Measurements from ENCODE around the gene ARPC3. TPM values are rescaled to one million over a fixed set of nuclear protein-coding genes. Genes with fewer than 3 reads are reported as not detected.

The ARPC3 gene
- total and polyA plus RNA-seq, 9 of the 15 experiments (the other 6 are each of a cell fraction or from before 2014, with no cell fraction given): 74.2 to 575 (median 345) TPM

DNA sequence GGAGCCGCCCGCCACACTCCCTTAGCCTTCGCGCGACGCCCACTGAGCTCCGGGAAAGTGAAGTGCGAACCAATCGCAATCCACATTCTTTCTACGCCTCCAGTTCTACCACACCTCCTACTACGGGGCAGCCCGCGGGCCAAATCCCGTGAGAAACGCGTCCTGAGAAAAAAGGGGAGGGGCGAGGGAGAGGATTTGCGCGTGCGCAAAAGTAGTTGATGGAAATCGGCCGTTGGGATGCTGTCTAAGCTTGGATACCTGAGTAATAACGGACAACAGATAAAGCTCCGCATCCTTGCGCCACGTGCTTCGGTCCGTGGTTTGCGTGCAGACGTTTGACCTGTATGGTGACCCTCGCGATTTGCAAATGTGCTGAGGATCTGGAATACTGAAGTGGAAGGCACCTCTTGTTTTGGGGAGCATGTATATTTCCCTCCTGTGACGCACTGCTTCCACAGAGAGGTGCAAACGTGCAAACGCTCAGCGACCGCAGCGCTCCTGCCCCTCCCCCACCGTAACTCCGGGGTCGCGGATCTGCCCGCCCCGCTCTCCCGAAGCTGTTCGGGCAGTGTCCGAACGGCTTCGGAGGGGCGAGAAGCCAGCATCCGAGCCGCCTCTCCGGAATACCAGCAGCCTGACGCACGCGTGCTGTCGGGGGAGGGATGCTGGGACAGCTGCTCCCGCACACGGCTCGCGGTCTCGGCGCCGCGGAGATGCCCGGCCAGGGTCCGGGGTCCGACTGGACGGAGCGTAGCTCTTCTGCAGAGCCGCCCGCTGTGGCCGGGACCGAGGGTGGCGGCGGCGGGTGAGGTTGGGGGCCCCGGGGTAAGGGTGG, 18.3 kb upstream of the ARPC3 start, which contains the start of the genes FAM216A and GPN3 (continued):
- TF ChIP-seq, protein P1, sequence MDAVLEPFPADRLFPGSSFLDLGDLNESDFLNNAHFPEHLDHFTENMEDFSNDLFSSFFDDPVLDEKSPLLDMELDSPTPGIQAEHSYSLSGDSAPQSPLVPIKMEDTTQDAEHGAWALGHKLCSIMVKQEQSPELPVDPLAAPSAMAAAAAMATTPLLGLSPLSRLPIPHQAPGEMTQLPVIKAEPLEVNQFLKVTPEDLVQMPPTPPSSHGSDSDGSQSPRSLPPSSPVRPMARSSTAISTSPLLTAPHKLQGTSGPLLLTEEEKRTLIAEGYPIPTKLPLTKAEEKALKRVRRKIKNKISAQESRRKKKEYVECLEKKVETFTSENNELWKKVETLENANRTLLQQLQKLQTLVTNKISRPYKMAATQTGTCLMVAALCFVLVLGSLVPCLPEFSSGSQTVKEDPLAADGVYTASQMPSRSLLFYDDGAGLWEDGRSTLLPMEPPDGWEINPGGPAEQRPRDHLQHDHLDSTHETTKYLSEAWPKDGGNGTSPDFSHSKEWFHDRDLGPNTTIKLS (IDR thresholded peaks at IDR 0.05; ENCODE audit: borderline replicate concordance, low read depth): peak; percentile 21; the same call in 1 of the 2 replicates
- TF ChIP-seq TAF15 (IDR thresholded peaks at IDR 0.05; ENCODE audit: low read depth, low read length): no peak
- peak; percentile 50 for TF ChIP-seq SMAD1 (IDR thresholded peaks at IDR 0.05; ENCODE audit: low read depth, low read length, partially characterized antibody)
- 0 out of 2 replicates have a peak, but pooled peaks have one; percentile 24 for TF ChIP-seq CBFA2T3 (IDR thresholded peaks at IDR 0.05)
- TF ChIP-seq RHOXF2B (CRISPR knock-in tag; conservative IDR thresholded peaks at IDR 0.05): no peak
- peak; percentile 89 for TF ChIP-seq LEF1 (IDR thresholded peaks at IDR 0.05)
- peak; percentile 98 for TF ChIP-seq MYC (IDR thresholded peaks at IDR 0.05; ENCODE audit: low read depth, low read length)
- TF ChIP-seq MYC (CRISPR knock-in tag; IDR thresholded peaks at IDR 0.05; ENCODE audit: borderline replicate concordance, low read depth): peak; percentile 84; the same call in 1 of the 2 replicates
- TF ChIP-seq RBM14 (IDR thresholded peaks at IDR 0.05; ENCODE audit: borderline replicate concordance, insufficient read depth, low read depth, low read length): peak; percentile 92; the same call in 1 of the 2 replicates
- no peak for TF ChIP-seq HNRNPH1 (optimal IDR thresholded peaks at IDR 0.05; ENCODE audit: low read depth, low read length)
- no peak for TF ChIP-seq SMAD3 (CRISPR knock-in tag; conservative IDR thresholded peaks at IDR 0.05)
- TF ChIP-seq, protein P2, sequence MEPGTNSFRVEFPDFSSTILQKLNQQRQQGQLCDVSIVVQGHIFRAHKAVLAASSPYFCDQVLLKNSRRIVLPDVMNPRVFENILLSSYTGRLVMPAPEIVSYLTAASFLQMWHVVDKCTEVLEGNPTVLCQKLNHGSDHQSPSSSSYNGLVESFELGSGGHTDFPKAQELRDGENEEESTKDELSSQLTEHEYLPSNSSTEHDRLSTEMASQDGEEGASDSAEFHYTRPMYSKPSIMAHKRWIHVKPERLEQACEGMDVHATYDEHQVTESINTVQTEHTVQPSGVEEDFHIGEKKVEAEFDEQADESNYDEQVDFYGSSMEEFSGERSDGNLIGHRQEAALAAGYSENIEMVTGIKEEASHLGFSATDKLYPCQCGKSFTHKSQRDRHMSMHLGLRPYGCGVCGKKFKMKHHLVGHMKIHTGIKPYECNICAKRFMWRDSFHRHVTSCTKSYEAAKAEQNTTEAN (CRISPR knock-in tag; IDR thresholded peaks at IDR 0.05): no peak
- TF ChIP-seq, protein P3, sequence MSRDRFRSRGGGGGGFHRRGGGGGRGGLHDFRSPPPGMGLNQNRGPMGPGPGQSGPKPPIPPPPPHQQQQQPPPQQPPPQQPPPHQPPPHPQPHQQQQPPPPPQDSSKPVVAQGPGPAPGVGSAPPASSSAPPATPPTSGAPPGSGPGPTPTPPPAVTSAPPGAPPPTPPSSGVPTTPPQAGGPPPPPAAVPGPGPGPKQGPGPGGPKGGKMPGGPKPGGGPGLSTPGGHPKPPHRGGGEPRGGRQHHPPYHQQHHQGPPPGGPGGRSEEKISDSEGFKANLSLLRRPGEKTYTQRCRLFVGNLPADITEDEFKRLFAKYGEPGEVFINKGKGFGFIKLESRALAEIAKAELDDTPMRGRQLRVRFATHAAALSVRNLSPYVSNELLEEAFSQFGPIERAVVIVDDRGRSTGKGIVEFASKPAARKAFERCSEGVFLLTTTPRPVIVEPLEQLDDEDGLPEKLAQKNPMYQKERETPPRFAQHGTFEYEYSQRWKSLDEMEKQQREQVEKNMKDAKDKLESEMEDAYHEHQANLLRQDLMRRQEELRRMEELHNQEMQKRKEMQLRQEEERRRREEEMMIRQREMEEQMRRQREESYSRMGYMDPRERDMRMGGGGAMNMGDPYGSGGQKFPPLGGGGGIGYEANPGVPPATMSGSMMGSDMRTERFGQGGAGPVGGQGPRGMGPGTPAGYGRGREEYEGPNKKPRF (IDR thresholded peaks at IDR 0.05; ENCODE audit: low read depth, low read length): no peak
- no peak for TF ChIP-seq SMARCA4 (IDR thresholded peaks at IDR 0.05)
- TF ChIP-seq, protein P4, sequence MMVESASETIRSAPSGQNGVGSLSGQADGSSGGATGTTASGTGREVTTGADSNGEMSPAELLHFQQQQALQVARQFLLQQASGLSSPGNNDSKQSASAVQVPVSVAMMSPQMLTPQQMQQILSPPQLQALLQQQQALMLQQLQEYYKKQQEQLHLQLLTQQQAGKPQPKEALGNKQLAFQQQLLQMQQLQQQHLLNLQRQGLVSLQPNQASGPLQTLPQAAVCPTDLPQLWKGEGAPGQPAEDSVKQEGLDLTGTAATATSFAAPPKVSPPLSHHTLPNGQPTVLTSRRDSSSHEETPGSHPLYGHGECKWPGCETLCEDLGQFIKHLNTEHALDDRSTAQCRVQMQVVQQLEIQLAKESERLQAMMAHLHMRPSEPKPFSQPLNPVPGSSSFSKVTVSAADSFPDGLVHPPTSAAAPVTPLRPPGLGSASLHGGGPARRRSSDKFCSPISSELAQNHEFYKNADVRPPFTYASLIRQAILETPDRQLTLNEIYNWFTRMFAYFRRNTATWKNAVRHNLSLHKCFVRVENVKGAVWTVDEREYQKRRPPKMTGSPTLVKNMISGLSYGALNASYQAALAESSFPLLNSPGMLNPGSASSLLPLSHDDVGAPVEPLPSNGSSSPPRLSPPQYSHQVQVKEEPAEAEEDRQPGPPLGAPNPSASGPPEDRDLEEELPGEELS (CRISPR knock-in tag; IDR thresholded peaks at IDR 0.05; ENCODE audit: borderline replicate concordance): peak; percentile 84; the same call in 1 of the 2 replicates
- TF ChIP-seq GABPA (tag; conservative IDR thresholded peaks at IDR 0.05; ENCODE audit: low read depth): no peak
- TF ChIP-seq ZNF79 (CRISPR knock-in tag; IDR thresholded peaks at IDR 0.05; ENCODE audit: low read depth): no peak
- TF ChIP-seq, protein P5, sequence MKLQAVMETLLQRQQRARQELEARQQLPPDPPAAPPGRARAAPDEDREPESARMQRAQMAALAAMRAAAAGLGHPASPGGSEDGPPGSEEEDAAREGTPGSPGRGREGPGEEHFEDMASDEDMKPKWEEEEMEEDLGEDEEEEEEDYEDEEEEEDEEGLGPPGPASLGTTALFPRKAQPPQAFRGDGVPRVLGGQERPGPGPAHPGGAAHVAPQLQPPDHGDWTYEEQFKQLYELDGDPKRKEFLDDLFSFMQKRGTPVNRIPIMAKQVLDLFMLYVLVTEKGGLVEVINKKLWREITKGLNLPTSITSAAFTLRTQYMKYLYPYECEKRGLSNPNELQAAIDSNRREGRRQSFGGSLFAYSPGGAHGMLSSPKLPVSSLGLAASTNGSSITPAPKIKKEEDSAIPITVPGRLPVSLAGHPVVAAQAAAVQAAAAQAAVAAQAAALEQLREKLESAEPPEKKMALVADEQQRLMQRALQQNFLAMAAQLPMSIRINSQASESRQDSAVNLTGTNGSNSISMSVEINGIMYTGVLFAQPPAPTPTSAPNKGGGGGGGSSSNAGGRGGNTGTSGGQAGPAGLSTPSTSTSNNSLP (IDR thresholded peaks at IDR 0.05; ENCODE audit: borderline replicate concordance, low read depth, low read length): no peak
